HCT116 (cell line): Measurements from ENCODE around the gene TPSD1. TPM values are rescaled to one million over a fixed set of nuclear protein-coding genes. Genes with fewer than 3 reads are reported as not detected.

Experiments used
- ATAC-seq: fragments of 200-7000 bp; cut with Tn5 transposase; 2 replicates; pipeline ENCODE4 v1.9.1; 2020; ENCODE audit warnings: mild to moderate bottlenecking, moderate library complexity
- BruUV-seq: library from RNA; stranded (reverse); fragments of 400-500 nt; replicated peaks from 2 replicates; lab custom pipeline; 2021; lab: Mats Ljungman, UMichigan
- CTCF ChIA-PET: fragments of 300-600 bp; sonication (Branson Sonifier 250); formaldehyde crosslinking; loops from one replicate; lab custom pipeline; 2021; ENCODE audit warnings: antibody characterized with exemption; lab: Charles Lee
- POLR2A ChIA-PET: fragments of 300-600, 350-600 bp; sonication (Branson Sonifier 250); formaldehyde crosslinking; loops from one replicate; lab custom pipeline; 2021; ENCODE audit warnings: antibody characterized with exemption; lab: Charles Lee
- RAD21 ChIA-PET, 2 experiments: fragments of 300-600 bp; sonication (Branson Sonifier 250); formaldehyde crosslinking; loops; one replicate each; lab custom pipeline; 2023; ENCODE audit warnings: low total read pairs in 2 of 2; ENCODE audit not compliant: uncharacterized antibody in 2 of 2, unreplicated experiment in 2 of 2, low non-redundant PET in 1 of 2; lab: Charles Lee
- DNase-seq: peaks from one replicate; pipeline ENCODE4 v3.0.0-alpha.2; 2010; ENCODE audit warnings: low read depth, low spot score
- H2AFZ ChIP-seq: fragments of 200-600 bp; shearing (Covaris generic), sonication (generic); 2 replicates; pipeline ENCODE4 v1.6.1; 2017; ENCODE audit warnings: low read depth, mixed run types, mixed read lengths, antibody characterized with exemption, low read length; ENCODE audit not compliant: poor library complexity, severe bottlenecking
- H3K27ac ChIP-seq: 2 replicates; pipeline ENCODE4 v1.5.1; 2012; ENCODE audit warnings: low read depth, low read length
- H3K27me3 ChIP-seq: fragments of 200-600 bp; sonication (generic); 2 replicates; pipeline ENCODE4 v1.6.1; 2016; ENCODE audit warnings: mixed run types, low read length, mixed read lengths; ENCODE audit not compliant: insufficient read depth
- H3K36me3 ChIP-seq, 2 experiments: fragments of 200-500 bp in 1 of 2; fragments of 200-600 bp in 1 of 2; sonication (Bioruptor generic) in 1 of 2; sonication (generic) in 1 of 2; 2 replicates each; pipeline versions ENCODE4 v1.5.1 to v1.6.1; 2014 to 2016; ENCODE audit warnings: low read length in 2 of 2, inconsistent platforms in 1 of 2, mixed read lengths in 1 of 2, mixed run types in 1 of 2; ENCODE audit not compliant: insufficient read depth in 2 of 2, control insufficient read depth in 1 of 2
- H3K4me1 ChIP-seq, 2 experiments: fragments of 200-600 bp in 1 of 2; sonication (generic) in 1 of 2; 2 replicates each; pipeline versions ENCODE4 v1.5.1 to v1.6.1; 2012 to 2017; ENCODE audit warnings: low read length in 2 of 2, inconsistent platforms in 1 of 2, mild to moderate bottlenecking in 1 of 2, mixed read lengths in 1 of 2, mixed run types in 1 of 2, moderate library complexity in 1 of 2; ENCODE audit not compliant: insufficient read depth in 2 of 2, control insufficient read depth in 1 of 2
- H3K4me2 ChIP-seq: fragments of 200-600 bp; sonication (generic); 2 replicates; pipeline ENCODE4 v1.6.1; 2017; ENCODE audit warnings: mixed run types, low read length, mixed read lengths
- H3K4me3 ChIP-seq, 2 experiments: fragments of 200-600 bp in 1 of 2; sonication (generic) in 1 of 2; replicated peaks in 1 of 2; 2 replicates each; pipeline ENCODE4 v1.5.1; 2011 to 2016; ENCODE audit warnings: low read length in 2 of 2, control low read depth in 1 of 2, low read depth in 1 of 2, mild to moderate bottlenecking in 1 of 2, mixed read lengths in 1 of 2, mixed run types in 1 of 2
- H3K79me2 ChIP-seq: fragments of 200-600 bp; sonication (generic); 2 replicates; pipeline ENCODE4 v1.6.1; 2017; ENCODE audit warnings: mild to moderate bottlenecking, mixed run types, low read length, moderate library complexity, mixed read lengths; ENCODE audit not compliant: insufficient read depth
- H3K9ac ChIP-seq: fragments of 200-600 bp; sonication (generic); 2 replicates; pipeline ENCODE4 v1.6.1; 2016; ENCODE audit warnings: low read length, mixed read lengths
- H3K9me2 ChIP-seq: fragments of 200-600 bp; sonication (generic), shearing (Covaris generic); 2 replicates; pipeline ENCODE4 v1.6.1; 2017; ENCODE audit warnings: mixed run types, mild to moderate bottlenecking, moderate library complexity; ENCODE audit not compliant: insufficient read depth
- H3K9me3 ChIP-seq, 2 experiments: fragments of 200-500 bp in 1 of 2; fragments of 200-600 bp in 1 of 2; sonication (Bioruptor generic) in 1 of 2; sonication (generic) in 1 of 2; 2 replicates each; pipeline ENCODE4 v1.6.1; 2014 to 2017; ENCODE audit warnings: low read length in 2 of 2, mixed read lengths in 2 of 2, inconsistent platforms in 1 of 2, low read depth in 1 of 2, mild to moderate bottlenecking in 1 of 2, mixed run types in 1 of 2, moderate library complexity in 1 of 2; ENCODE audit not compliant: control insufficient read depth in 1 of 2, insufficient read depth in 1 of 2
- H4K20me1 ChIP-seq: fragments of 200-600 bp; sonication (generic), shearing (Covaris generic); 2 replicates; pipeline ENCODE4 v1.6.1; 2017; ENCODE audit warnings: mixed run types, mild to moderate bottlenecking, moderate library complexity; ENCODE audit not compliant: insufficient read depth
- EGR1 ChIP-seq: IDR thresholded peaks from 2 replicates; pipeline ENCODE4 v1.6.1; 2012; ENCODE audit warnings: low read depth
- ELF1 ChIP-seq: IDR thresholded peaks from 2 replicates; pipeline ENCODE4 v1.6.1; 2012; ENCODE audit warnings: low read depth, borderline replicate concordance
- EZH2 ChIP-seq: fragments of 200-600 bp; sonication (generic); IDR thresholded peaks from 2 replicates; pipeline ENCODE4 v1.6.1; 2017; ENCODE audit warnings: antibody characterized with exemption, mixed run types
- EZH2phosphoT487 ChIP-seq: fragments of 200-600 bp; IDR thresholded peaks from 2 replicates; pipeline ENCODE4 v1.6.1; 2018; ENCODE audit warnings: antibody characterized with exemption, borderline replicate concordance
- FOSL1 ChIP-seq: IDR thresholded peaks from 2 replicates; pipeline ENCODE4 v1.6.1; 2012; ENCODE audit warnings: low read depth
- JUND ChIP-seq: IDR thresholded peaks from 2 replicates; pipeline ENCODE4 v1.6.1; 2012
- POLR2AphosphoS5 ChIP-seq: IDR thresholded peaks from 2 replicates; pipeline ENCODE4 v1.6.1; 2011; ENCODE audit warnings: mild to moderate bottlenecking, low read depth, low read length, moderate library complexity
- RAD21 ChIP-seq: IDR thresholded peaks from 2 replicates; pipeline ENCODE4 v1.6.1; 2012; ENCODE audit warnings: low read depth, mild to moderate bottlenecking
- SP1 ChIP-seq: IDR thresholded peaks from 2 replicates; pipeline ENCODE4 v1.6.1; 2012; ENCODE audit warnings: low read depth
- TCF7L2 ChIP-seq: IDR thresholded peaks from 2 replicates; pipeline ENCODE4 v1.7.0; 2011; ENCODE audit warnings: borderline replicate concordance, inconsistent platforms; ENCODE audit not compliant: insufficient read depth, insufficient read length; ENCODE audit errors: extremely low read depth
- intact Hi-C: fragments of 100-400 bp; cut with micrococcal nuclease; formaldehyde crosslinking; loops from 2 replicates; pipeline ENCODE4 v1.10.0; 2022
- total RNA-seq: library from RNA; stranded (reverse); gene quantifications from one replicate; pipeline ENCODE4 v1.2.1, GENCODE V29; 2021; ENCODE audit not compliant: unreplicated experiment
- TF ChIP-seq, protein P1 (sequence below): IDR thresholded peaks from 2 replicates; pipeline ENCODE4 v1.6.1; 2012
- TF ChIP-seq, protein P2 (sequence below), 3 experiments: fragments of 200-600 bp in 1 of 3; sonication (generic) in 1 of 3; IDR thresholded peaks in 2 of 3; conservative IDR thresholded peaks in 1 of 3; 2 replicates each; pipeline ENCODE4 v1.5.1; 2012 to 2017; ENCODE audit warnings: low read depth in 2 of 3, low read length in 2 of 3, antibody characterized with exemption in 1 of 3, borderline replicate concordance in 1 of 3, control low read depth in 1 of 3, mild to moderate bottlenecking in 1 of 3, mixed read lengths in 1 of 3, mixed run types in 1 of 3, moderate library complexity in 1 of 3; ENCODE audit not compliant: insufficient read depth in 1 of 3
- TF ChIP-seq, protein P3 (sequence below): IDR thresholded peaks from 2 replicates; pipeline ENCODE4 v1.6.1; 2012; ENCODE audit warnings: low read depth

The TPSD1 gene
- total RNA-seq, 1 experiment from 2014 or later: not detected

GRCh38 chr16:1208239-1208830 is 47.5 kb upstream of the TPSD1 start:
- Histone ChIP-seq H3K27me3 (no peaks in the 10 kb centered on the region), H3K9me3 (no peaks in the 10 kb centered on the region), H3K4me1 (no peaks in the 10 kb centered on the region), H3K4me3 (no peak overlapping the region), H2AFZ (no peak overlapping the region), H4K20me1 (no peaks in the 10 kb centered on the region), H3K9me2 (no peaks in the 10 kb centered on the region), H3K27ac (no peak overlapping the region), H3K36me3 (no peaks in the 10 kb centered on the region), H3K4me2 (no peak overlapping the region), H3K79me2 (no peaks in the 10 kb centered on the region), H3K9ac (no peak overlapping the region)
- intact Hi-C loops: no loop called here
- ChIA-PET RAD21 (no interaction called here), POLR2A (no interaction called here), CTCF (no interaction called here)
- no peak for DNase-seq
- no TSS peak for BruUV-seq
- ATAC-seq: no peak
- TF ChIP-seq, protein P1, sequence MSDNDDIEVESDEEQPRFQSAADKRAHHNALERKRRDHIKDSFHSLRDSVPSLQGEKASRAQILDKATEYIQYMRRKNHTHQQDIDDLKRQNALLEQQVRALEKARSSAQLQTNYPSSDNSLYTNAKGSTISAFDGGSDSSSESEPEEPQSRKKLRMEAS: no peak
- TF ChIP-seq, protein P2, sequence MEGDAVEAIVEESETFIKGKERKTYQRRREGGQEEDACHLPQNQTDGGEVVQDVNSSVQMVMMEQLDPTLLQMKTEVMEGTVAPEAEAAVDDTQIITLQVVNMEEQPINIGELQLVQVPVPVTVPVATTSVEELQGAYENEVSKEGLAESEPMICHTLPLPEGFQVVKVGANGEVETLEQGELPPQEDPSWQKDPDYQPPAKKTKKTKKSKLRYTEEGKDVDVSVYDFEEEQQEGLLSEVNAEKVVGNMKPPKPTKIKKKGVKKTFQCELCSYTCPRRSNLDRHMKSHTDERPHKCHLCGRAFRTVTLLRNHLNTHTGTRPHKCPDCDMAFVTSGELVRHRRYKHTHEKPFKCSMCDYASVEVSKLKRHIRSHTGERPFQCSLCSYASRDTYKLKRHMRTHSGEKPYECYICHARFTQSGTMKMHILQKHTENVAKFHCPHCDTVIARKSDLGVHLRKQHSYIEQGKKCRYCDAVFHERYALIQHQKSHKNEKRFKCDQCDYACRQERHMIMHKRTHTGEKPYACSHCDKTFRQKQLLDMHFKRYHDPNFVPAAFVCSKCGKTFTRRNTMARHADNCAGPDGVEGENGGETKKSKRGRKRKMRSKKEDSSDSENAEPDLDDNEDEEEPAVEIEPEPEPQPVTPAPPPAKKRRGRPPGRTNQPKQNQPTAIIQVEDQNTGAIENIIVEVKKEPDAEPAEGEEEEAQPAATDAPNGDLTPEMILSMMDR (IDR thresholded peaks at IDR 0.05 in 2 of 3, conservative IDR thresholded peaks at IDR 0.05 in 1 of 3; ENCODE audit: borderline replicate concordance in 1 of 3, insufficient read depth in 1 of 3, low read depth in 2 of 3, low read length in 2 of 3): no peak
- TF ChIP-seq RAD21 (no peak), FOSL1 (no peak), JUND (no peak), EGR1 (no peak), POLR2AphosphoS5 (no peak), SP1 (no peak), EZH2phosphoT487 (no peak), EZH2 (no peak), TCF7L2 (no peak), ELF1 (no peak)
- TF ChIP-seq, protein P3, sequence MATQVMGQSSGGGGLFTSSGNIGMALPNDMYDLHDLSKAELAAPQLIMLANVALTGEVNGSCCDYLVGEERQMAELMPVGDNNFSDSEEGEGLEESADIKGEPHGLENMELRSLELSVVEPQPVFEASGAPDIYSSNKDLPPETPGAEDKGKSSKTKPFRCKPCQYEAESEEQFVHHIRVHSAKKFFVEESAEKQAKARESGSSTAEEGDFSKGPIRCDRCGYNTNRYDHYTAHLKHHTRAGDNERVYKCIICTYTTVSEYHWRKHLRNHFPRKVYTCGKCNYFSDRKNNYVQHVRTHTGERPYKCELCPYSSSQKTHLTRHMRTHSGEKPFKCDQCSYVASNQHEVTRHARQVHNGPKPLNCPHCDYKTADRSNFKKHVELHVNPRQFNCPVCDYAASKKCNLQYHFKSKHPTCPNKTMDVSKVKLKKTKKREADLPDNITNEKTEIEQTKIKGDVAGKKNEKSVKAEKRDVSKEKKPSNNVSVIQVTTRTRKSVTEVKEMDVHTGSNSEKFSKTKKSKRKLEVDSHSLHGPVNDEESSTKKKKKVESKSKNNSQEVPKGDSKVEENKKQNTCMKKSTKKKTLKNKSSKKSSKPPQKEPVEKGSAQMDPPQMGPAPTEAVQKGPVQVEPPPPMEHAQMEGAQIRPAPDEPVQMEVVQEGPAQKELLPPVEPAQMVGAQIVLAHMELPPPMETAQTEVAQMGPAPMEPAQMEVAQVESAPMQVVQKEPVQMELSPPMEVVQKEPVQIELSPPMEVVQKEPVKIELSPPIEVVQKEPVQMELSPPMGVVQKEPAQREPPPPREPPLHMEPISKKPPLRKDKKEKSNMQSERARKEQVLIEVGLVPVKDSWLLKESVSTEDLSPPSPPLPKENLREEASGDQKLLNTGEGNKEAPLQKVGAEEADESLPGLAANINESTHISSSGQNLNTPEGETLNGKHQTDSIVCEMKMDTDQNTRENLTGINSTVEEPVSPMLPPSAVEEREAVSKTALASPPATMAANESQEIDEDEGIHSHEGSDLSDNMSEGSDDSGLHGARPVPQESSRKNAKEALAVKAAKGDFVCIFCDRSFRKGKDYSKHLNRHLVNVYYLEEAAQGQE: no peak
